KOPT-K1 (cell line): ENCODE results near the gene MPHOSPH10.

ENCODE experiments used
- H3K27ac ChIP-seq: fragments of 200-600 bp; sonication (generic); 2 replicates; pipeline ENCODE4 v1.5.1; 2016; ENCODE audit warnings: antibody characterized with exemption, mild to moderate bottlenecking, low read depth, low read length; ENCODE audit not compliant: poor library complexity, severe bottlenecking
- H3K36me3 ChIP-seq: fragments of 200-600 bp; sonication (generic); 2 replicates; pipeline ENCODE4 v1.5.1; 2017; ENCODE audit warnings: antibody characterized with exemption, mild to moderate bottlenecking, low read length, moderate library complexity; ENCODE audit not compliant: insufficient read depth
- H3K9me3 ChIP-seq: fragments of 200-600 bp; sonication (generic); 2 replicates; pipeline ENCODE4 v1.5.1; 2017; ENCODE audit warnings: antibody characterized with exemption, low read length, mild to moderate bottlenecking; ENCODE audit not compliant: insufficient read depth, poor library complexity, severe bottlenecking

The MPHOSPH10 gene

DNA sequence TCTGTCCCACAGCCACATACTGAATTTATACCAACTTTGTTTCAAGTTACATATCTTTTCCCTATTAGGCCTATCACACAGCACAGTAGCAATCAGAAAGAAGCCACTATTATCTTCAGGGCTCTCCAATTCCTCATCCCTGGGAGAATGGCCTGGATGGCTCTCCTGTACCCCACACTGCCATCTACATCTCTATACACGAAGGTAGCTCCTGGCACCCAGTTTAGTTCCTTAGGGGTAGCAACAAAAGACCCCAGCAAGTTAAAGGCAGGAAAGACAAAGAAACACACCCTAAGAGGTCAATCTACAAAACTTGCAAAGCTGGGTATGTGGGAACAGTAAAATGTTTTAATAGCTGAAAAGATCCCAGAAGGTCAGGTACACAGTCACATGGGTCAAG is 56.5 kb downstream of the MPHOSPH10 start:
- Histone ChIP-seq H3K9me3 (no peaks in the 10 kb centered on the region), H3K36me3 (no peaks in the 10 kb centered on the region), H3K27ac (no peak overlapping the region)

DNA sequence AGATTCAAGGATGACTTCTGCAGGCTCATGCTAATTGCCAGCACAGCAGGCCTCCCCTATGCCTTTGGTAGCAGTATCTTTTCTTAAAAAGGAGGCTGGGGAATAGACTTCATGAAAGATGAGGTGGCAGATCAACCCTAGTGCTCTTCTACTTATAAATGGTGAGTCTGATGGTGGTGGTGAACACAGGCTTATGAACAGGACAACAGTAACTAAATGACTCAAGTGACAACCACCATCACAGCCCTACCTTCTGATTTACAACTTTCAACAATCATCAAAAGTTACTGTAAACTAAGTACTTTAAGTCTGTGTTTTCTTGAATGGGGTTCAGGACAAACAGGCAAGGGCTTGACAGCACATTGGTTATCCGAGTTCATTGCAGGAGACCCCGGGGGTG is 57.2 kb downstream of the MPHOSPH10 start:
- Histone ChIP-seq H3K9me3 (no peaks in the 10 kb centered on the region), H3K27ac (no peak overlapping the region), H3K36me3 (no peaks in the 10 kb centered on the region)

DNA sequence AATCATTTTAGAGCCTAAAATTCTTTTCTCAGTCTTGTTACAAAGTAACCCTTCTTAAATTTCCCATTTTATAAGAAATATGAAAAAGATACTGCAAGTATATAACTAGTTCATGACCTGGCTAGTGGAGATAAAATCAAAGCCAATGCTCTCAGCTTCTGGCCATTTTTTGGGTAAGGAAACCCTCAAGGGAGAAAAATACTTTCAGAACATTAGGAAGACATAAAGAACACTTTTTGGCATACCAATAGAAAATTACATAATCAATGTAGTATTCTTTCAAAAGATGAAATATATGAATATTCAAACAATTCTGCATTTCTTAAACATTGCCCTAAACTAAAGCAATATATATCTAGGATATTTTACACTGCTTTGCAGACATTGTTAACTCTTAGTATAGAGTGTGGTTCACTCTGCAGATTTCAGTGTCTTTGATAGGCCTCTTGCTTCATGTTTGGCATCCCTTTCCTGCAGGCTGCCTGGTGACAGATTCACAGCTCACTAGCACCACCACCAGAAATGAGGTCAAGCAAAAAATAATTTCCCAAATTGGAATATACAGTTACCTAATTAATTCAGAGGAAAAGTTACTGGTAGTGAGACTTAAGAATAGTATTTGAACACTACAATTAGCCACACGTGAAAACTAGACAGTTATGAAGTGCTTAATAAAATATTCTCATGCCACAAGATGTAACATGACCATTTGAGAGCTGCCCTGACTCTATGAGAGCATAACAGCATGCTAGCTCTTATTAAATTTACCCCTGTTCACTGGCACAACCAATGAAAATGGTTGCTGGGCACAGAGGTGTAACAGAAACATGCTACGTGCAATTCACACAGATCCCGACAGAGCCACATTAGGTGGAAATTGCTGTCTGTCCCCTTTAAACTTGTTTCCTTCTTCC is 60.5 kb downstream of the MPHOSPH10 start:
- H3K36me3 ChIP-seq: no peaks in the 10 kb centered on the region
- no peak overlapping the region for H3K27ac ChIP-seq
- H3K9me3 ChIP-seq: no peaks in the 10 kb centered on the region

DNA sequence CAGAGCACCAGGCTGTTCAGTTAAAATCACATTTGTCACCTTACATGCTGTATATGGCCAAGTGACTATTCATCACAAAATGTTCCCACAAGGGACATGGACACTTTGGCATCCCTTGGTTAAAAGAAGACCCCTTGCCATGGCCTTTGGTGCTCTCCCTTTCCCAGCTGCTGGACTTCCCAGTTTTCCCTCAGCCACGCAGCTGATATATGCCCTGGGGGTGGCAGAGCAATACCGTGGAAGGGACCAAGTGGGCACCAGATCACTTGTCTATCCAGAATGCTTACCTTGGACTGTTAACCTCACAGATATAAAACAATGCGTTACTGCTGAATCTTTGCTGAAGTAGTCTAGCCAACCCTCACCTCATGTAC is 61.1 kb downstream of the MPHOSPH10 start:
- no peaks in the 10 kb centered on the region for H3K9me3 ChIP-seq
- H3K36me3 ChIP-seq: no peaks in the 10 kb centered on the region
- no peak overlapping the region for H3K27ac ChIP-seq
